Stimulated activated CD8-positive, alpha-beta memory T cell treated with anti-CD3 and anti-CD28 coated beads, Interleukin-4, amount 100 ng/mL, for 1 hour (primary cell): ENCODE data around the gene AGBL5.

Source experiments
- DNase-seq, 2 donors: peaks; one replicate each; pipeline ENCODE4 v3.0.0-alpha.2; 2020; ENCODE audit warnings: low read depth in 2 of 2, low spot score in 1 of 2

Gene AGBL5

GRCh38 chr2:27023740-27024139 lies 27.7 kb upstream of the AGBL5 start:
- no peak for DNase-seq

GRCh38 chr2:27024188-27024587 lies 27.3 kb upstream of the AGBL5 start:
- no peak for DNase-seq

- no peak for DNase-seq
Observed at GRCh38 chr2:27024812-27025211, 26.7 kb upstream of the AGBL5 start.

GRCh38 chr2:27025281-27025800 lies 26.1 kb upstream of the AGBL5 start:
- DNase-seq, result no peak

- DNase-seq, result no peak
Observed at GRCh38 chr2:27025861-27026851, 25.3 kb upstream of the AGBL5 start.

GRCh38 chr2:27027211-27027651 lies 24.2 kb upstream of the AGBL5 start:
- no peak for DNase-seq

- no peak for DNase-seq
Observed at GRCh38 chr2:27029051-27029450, 22.4 kb upstream of the AGBL5 start.

- DNase-seq, result peak; percentile 37 to 50
Observed at GRCh38 chr2:27032495-27033252, 18.8 kb upstream of the AGBL5 start, which contains the start of gene TMEM214. Gene TMEM214 (plus strand): TSS chr2:27032965. CDS start chr2:27033016, 51 bp downstream.

GRCh38 chr2:27033253-27033852 lies 18.1 kb upstream of the AGBL5 start:
- DNase-seq, result no peak

GRCh38 chr2:27038012-27038411 lies 13.5 kb upstream of the AGBL5 start:
- no peak for DNase-seq

- DNase-seq, result no peak
Observed at GRCh38 chr2:27038631-27039339, 12.7 kb upstream of the AGBL5 start.

- DNase-seq, result no peak
Observed at GRCh38 chr2:27039426-27039825, 12.0 kb upstream of the AGBL5 start.

- DNase-seq, result no peak
Observed at GRCh38 chr2:27039871-27040270, 11.6 kb upstream of the AGBL5 start.

GRCh38 chr2:27040282-27040681 lies 11.2 kb upstream of the AGBL5 start:
- no peak for DNase-seq

GRCh38 chr2:27041752-27042151 lies 9.7 kb upstream of the AGBL5 start:
- DNase-seq, result no peak

GRCh38 chr2:27042159-27042661 lies 9.3 kb upstream of the AGBL5 start:
- no peak for DNase-seq

GRCh38 chr2:27042985-27043634 lies 8.4 kb upstream of the AGBL5 start:
- no peak for DNase-seq

- peak; percentile 28 to 36 for DNase-seq
Observed at GRCh38 chr2:27049422-27050280, 1.8 kb upstream of the AGBL5 start.
